Hepatocyte (in vitro differentiated cells): ENCODE measurements around the gene NDUFC2.

Source experiments
- EZH2phosphoT487 ChIP-seq: fragments of 200-600 bp; sonication (generic); IDR thresholded peaks from one replicate; pipeline ENCODE4 v1.6.1; 2018; ENCODE audit warnings: antibody characterized with exemption, mild to moderate bottlenecking, low read depth, moderate library complexity; ENCODE audit not compliant: unreplicated experiment, severe bottlenecking
- TF ChIP-seq, protein P1 (sequence below): fragments of 200-600 bp; sonication (generic); IDR thresholded peaks from 2 replicates; pipeline ENCODE4 v1.5.1; 2016; ENCODE audit warnings: antibody characterized with exemption, mild to moderate bottlenecking; ENCODE audit not compliant: poor library complexity

DNA sequence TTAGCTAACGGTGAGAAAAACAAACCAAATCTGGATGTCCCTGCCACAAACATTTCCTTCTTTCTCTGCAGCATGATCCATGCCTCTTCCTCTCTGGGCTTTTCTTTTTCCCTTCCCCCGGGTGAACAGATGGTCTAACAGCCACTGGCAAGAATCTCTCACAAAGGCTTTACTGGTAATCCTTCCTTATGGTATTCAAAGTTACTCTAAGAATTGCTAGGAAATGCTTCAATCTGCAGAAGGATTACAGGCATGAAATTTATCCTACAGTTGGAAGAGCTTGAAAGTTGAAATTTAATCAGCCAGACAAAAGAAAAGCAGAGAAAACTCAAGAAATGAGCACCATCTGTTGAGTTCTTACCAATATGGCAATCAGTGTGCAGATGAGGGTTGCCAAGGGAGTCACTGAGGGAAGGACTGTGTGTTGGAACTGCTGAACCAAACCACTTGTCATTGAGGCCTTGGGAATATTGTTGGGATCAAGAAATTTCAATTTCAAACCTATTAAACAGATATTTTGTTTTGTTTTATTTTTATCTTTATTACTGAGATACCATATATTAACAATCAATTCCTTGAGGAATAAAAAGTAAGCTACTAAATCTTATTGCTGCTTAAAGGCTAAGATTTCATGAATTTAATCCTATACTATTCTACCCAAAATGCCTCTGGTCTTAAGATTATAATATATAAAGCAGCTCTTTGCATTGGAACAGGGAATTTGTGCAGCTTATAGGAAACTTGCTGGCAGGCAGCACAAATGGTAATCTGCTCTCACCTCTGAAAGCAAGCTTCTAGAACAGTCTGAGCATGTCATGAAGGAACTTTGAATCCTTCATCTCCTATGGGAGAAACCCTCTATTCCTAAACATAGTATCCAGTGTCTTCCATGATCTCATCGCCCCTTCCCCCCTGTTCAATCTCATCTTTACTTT is 29.7 kb upstream of the NDUFC2 start:
- TF ChIP-seq, protein P1, sequence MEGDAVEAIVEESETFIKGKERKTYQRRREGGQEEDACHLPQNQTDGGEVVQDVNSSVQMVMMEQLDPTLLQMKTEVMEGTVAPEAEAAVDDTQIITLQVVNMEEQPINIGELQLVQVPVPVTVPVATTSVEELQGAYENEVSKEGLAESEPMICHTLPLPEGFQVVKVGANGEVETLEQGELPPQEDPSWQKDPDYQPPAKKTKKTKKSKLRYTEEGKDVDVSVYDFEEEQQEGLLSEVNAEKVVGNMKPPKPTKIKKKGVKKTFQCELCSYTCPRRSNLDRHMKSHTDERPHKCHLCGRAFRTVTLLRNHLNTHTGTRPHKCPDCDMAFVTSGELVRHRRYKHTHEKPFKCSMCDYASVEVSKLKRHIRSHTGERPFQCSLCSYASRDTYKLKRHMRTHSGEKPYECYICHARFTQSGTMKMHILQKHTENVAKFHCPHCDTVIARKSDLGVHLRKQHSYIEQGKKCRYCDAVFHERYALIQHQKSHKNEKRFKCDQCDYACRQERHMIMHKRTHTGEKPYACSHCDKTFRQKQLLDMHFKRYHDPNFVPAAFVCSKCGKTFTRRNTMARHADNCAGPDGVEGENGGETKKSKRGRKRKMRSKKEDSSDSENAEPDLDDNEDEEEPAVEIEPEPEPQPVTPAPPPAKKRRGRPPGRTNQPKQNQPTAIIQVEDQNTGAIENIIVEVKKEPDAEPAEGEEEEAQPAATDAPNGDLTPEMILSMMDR, result no peak
- TF ChIP-seq EZH2phosphoT487, result no peak
